SK-N-MC (cell line): ENCODE measurements around the gene MREG.

Experiments
- EZH2 ChIP-seq: fragments of 200-600 bp; sonication (generic); IDR thresholded peaks from one replicate; pipeline ENCODE4 v1.6.1; 2017; ENCODE audit warnings: antibody characterized with exemption
- POLR2AphosphoS5 ChIP-seq: IDR thresholded peaks from 2 replicates; pipeline ENCODE4 v1.6.1; 2012; ENCODE audit warnings: mild to moderate bottlenecking, low read depth, low read length, borderline replicate concordance

DNA sequence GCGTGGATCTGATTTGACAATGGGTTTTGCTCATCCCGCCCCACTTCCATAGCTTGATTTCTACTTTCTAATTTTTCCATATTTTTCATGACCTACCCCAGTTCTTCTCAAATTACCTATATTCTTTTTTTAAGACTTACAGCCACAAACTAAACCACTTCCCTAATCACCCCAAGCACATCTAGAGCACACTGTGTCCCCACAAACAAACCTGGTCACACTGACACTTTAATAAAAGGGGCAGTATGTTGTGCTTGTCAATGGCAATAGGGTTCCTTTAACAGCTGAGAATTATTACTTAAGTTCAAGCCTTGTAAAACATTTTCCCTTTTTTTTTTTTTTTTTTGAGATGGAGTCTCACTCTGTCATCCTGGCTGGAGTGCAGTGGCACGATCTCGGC lies 47.1 kb downstream of the MREG start:
- TF ChIP-seq POLR2AphosphoS5 (no peak), EZH2 (no peak)
